Osteocyte (in vitro differentiated cells): ENCODE measurements around the gene DNTT. TPM values are rescaled to one million over a fixed set of nuclear protein-coding genes. Genes with fewer than 3 reads are reported as not detected.

Experiments
- DNase-seq: peaks from one replicate; pipeline ENCODE4 v3.0.0; 2021; ENCODE audit warnings: mixed read lengths; ENCODE audit not compliant: unreplicated experiment; ENCODE audit errors: extremely low spot score
- H3K27ac Mint-ChIP-seq: one replicate; pipeline ENCODE4 v1.8.0; 2021; ENCODE audit warnings: mild to moderate bottlenecking, mixed read lengths; ENCODE audit not compliant: unreplicated experiment
- H3K27me3 Mint-ChIP-seq: one replicate; pipeline ENCODE4 v1.8.0; 2021; ENCODE audit warnings: mixed read lengths; ENCODE audit not compliant: unreplicated experiment
- H3K36me3 Mint-ChIP-seq: one replicate; pipeline ENCODE4 v1.8.0; 2021; ENCODE audit warnings: mixed read lengths; ENCODE audit not compliant: unreplicated experiment
- H3K4me1 Mint-ChIP-seq: one replicate; pipeline ENCODE4 v1.8.0; 2021; ENCODE audit warnings: mixed read lengths; ENCODE audit not compliant: unreplicated experiment
- H3K4me3 Mint-ChIP-seq: one replicate; pipeline ENCODE4 v1.8.0; 2021; ENCODE audit warnings: mild to moderate bottlenecking, moderate library complexity, mixed read lengths; ENCODE audit not compliant: unreplicated experiment
- H3K9me3 Mint-ChIP-seq: one replicate; pipeline ENCODE4 v1.8.0; 2021; ENCODE audit warnings: mixed read lengths; ENCODE audit not compliant: unreplicated experiment
- CTCF ChIP-seq: fragments of 200-600 bp; sonication (generic); IDR thresholded peaks from 2 replicates; pipeline ENCODE4 v1.5.0; 2021; ENCODE audit warnings: antibody characterized with exemption, mild to moderate bottlenecking, moderate library complexity
- total RNA-seq: library from RNA; stranded (reverse); gene quantifications from 2 replicates; pipeline ENCODE4 v1.2.1, GENCODE V29; 2021

The DNTT gene
- total RNA-seq, 1 donor from 2014 or later, result not detected

GRCh38 chr10:96324447-96324846, 20.2 kb downstream of the DNTT start:
- no peak for DNase-seq
- H3K36me3 Mint-ChIP-seq, result no peaks in the 10 kb centered on the region
- no peaks in the 10 kb centered on the region for H3K9me3 Mint-ChIP-seq
- no peak for TF ChIP-seq CTCF
- peaks cover 16% of the 10 kb centered on the region for H3K27me3 Mint-ChIP-seq
- no peak overlapping the region for H3K27ac Mint-ChIP-seq
- H3K4me3 Mint-ChIP-seq, result no peak overlapping the region
- H3K4me1 Mint-ChIP-seq, result no peaks in the 10 kb centered on the region

DNA sequence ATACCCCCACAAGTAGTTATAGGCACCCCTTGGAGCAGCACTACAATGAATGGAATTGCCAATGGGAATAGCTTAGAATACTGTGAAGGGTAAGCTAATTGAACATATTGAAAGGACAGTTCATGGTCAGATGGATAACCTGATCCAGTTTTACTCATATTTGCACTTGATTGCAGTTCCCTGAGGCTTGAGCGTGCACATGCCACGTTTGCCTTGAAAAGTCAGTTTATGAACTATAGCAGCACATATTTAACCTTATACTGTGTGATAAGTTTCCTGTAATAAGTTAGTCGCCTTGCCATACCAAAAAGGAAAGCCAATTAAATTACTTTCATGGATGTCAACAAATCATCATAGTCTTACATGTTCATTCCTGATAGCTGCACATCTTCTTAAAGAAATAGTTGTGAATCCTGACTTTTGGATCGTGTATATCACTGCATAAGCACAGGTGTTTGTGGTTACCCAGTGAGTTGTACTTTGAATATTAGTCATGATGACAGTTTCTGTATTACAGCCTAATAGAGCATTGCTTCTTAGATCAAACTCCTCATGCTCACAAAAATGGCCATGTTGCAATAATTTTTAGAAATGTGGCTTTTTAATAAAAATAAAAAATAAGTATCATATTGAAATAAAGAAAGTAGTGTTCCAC, 21.6 kb downstream of the DNTT start:
- no peaks in the 10 kb centered on the region for H3K36me3 Mint-ChIP-seq
- H3K4me3 Mint-ChIP-seq, result no peak overlapping the region
- H3K9me3 Mint-ChIP-seq, result no peaks in the 10 kb centered on the region
- H3K27me3 Mint-ChIP-seq, result peaks cover 18% of the 10 kb centered on the region
- TF ChIP-seq CTCF, result no peak
- H3K4me1 Mint-ChIP-seq, result no peaks in the 10 kb centered on the region
- no peak overlapping the region for H3K27ac Mint-ChIP-seq
- DNase-seq, result no peak

DNA sequence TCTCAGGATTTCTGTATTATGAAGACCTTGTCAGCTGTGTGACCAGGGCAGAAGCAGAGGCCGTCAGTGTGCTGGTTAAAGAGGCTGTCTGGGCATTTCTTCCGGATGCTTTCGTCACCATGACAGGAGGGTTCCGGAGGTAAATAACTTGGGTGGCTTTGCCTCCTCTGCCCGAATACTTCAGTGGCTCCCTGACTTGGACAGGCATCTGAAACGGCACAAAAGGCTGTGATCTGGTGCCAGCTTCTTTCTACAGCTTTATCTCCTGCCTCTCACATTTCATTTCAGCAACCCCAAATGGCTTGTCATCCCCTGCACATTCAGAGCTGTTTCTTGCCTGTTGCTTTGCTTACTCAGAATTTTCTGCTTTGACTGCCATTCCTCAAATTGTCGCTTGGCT, 23.2 kb downstream of the DNTT start:
- no peak for DNase-seq
- Mint-ChIP-seq H3K27ac (no peak overlapping the region), H3K9me3 (no peaks in the 10 kb centered on the region), H3K36me3 (no peaks in the 10 kb centered on the region), H3K27me3 (peaks cover 19% of the 10 kb centered on the region), H3K4me3 (no peak overlapping the region), H3K4me1 (no peaks in the 10 kb centered on the region)
- no peak for TF ChIP-seq CTCF

DNA sequence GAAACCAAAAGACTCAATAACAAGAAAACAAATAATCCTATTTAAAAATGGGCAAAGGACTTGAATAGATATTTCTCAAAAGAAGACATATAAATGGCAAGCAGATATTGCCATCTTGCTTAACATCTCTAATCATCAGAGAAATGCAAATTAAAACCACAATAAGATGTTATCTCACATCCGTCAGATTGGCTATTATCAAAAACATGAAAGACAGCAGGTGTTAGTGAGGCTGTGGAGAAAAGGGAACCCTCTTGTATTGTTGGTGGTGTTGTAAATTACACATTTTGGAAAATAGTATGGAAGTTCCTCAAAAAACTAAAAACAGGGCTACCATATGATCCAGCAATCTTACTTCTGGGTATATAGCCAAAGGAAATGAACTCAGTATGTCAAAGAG, 28.9 kb downstream of the DNTT start:
- no peak overlapping the region for H3K4me3 Mint-ChIP-seq
- no peak for DNase-seq

More for the DNA sequence above, 28.9 kb downstream of the DNTT start:
- Mint-ChIP-seq H3K9me3 (no peaks in the 10 kb centered on the region), H3K36me3 (no peaks in the 10 kb centered on the region), H3K27me3 (peaks cover 28% of the 10 kb centered on the region), H3K4me1 (no peaks in the 10 kb centered on the region), H3K27ac (no peak overlapping the region)
- no peak for TF ChIP-seq CTCF
